NCI-H1417 (cell line): Measurements from ENCODE around the gene FER.
A peak's percentile ranks its signal among the peaks of the same experiment; 100 is the strongest.
"Not testable (repeated sequence)": the region's sequence is repeated elsewhere in the genome, so short reads cannot be mapped to it uniquely, and the experiment has no call there.

Source experiments
- DNase-seq, 3 experiments: peaks; one replicate each; lab custom pipeline; 2025; lab: John Stamatoyannopoulos, UW

Gene FER

DNA sequence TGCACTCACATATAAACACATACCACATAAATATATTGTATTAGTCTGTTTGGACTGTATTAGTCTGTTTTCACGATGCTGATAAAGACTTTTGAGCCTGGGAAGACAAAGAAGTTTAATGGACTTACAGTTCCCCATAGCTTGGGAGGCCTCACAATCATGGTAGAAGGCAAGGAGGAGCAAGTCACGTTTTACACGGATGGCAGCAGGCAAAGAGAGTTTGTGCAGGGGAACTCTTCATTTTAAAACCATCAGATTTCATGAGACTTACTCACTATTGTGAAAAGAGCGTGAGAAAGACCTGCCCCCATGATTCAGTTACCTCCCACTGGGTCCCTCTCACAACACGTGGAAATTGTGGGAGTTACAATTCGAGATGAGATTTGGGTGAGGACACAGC is 133.4 kb downstream of the FER start:
- no peak for DNase-seq

DNA sequence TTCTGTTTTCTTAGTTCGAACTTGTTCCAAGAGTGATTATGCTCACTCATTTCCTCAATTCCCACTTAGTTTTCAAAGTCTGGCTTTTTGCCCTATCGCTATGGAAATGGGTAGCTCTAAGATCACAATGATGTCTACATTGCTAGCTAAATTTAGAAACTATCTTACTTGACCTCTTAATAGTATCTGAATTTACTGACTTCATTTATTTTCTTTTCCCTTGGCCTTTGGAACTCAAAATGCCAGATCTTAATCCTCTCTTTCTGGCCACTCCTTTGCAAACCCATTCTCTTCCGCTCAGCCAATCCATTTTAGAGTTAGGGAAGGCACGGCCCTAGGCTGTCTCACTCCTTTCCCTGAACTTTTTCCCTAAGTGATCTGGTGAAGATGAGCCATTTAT is 137.0 kb downstream of the FER start:
- no peak for DNase-seq

DNA sequence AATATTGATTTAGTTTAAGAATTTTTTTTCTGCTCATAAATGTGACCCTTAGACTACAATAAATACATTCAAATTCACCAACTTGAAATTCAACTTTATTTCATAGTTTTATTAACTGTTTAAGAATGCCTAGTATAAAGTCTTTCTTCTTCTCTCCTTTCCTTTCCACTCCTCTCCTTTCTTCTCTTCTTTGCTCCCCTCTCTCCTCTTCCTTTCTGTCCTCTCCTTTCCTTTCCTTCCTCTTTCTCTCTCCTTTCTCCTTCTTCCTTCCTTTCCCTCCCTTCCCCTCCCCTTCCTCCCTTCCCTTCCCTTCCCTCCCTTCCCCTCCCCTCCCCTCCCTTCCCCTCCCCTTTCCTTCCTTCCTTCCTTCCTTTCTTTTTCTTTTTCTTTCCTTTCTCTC is 150.6 kb downstream of the FER start:
- DNase-seq: no peak

DNA sequence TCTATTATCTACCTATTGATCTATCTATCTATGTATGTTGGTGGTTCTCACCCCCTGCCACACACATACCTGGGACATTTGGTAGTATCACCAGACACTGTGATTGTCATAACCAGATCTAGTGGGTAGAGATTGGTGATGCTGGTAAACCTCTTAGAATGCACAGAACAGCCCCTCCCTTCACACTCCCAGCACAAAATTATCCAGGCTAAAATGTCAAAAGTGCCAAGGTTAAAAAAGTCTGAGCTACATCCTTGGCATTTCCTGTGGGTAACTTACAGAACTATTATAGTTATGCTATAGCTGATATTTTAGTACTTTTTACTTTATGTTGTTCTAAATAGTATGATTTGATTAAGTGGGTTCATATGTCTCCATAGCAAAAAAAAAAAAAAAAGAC is 151.0 kb downstream of the FER start:
- no peak for DNase-seq

DNA sequence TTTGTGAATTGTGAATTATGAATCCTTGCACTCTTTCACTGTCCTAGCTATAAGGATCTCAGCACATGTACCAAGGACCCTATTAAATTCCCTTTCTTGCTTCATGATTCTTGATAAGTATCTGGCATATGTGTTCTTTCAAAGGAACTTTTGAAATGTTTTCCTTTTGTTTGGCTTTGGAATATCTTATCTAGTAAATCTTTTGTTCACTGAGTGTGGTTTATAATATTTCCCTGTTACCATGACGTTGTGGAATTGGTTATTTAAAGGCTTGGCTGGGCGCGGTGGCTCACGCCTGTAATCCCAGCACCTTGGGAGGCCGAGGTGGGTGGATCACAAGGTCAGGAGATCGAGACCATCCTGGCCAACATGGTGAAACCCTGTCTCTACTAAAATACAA is 151.5 kb downstream of the FER start:
- DNase-seq: not testable (repeated sequence)

DNA sequence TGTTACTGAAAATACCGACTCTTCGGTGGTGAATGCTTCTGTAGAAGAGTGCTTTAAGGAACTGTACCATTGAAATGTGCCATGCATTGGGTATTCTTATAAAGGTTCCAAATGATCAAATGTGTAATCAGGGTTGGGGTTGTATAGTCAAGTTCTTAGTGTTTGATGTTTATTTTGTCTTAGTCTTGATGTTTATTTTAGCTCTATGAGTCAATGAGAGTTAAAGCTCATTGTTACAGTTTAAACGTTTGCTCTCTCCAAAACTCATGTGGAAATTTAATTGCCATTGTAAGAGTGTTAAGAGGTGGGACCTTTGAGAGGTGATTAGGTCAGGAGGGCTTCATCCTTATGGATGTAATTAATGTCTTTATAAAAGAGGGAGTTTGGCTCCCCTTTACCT is 153.0 kb downstream of the FER start:
- peak in 1 of 3 experiments; percentile 6 for DNase-seq

DNA sequence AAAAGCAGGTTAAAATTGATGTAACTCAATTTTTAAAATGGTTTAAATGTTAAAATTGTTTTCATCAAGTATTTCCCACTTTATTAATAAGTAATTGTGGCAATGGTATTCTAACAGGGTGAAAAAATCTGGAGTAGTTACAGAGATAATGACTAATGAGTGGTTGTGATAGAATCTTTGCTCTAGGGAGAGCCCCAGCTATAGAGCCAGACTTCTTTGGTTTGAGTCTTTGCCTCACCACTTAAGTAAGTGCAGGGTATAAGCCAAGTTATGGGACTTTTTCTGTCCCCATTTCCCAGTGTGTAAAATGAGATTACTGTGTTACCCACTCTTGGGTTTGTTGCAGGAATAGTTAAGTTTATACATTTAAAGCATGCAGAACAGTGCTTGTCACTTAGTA is 158.1 kb downstream of the FER start:
- no peak for DNase-seq

DNA sequence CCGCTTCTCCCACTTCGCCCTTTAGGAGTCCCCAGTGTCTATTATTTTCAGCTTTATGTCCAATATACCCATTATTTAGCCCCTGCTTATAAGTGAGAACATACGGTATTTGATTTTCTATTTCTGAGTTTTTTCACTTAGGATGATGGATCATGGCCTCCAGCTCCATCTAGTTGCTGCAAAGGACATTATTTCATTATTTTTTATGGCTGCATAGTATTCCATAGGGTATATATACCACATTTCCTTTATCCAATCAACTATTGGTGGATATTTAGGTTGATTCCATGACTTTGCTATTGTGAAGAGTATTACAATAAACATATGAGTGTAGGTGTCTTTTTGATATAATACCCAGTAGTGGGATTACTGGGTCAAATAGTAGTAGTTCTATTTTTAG is 162.9 kb downstream of the FER start:
- DNase-seq: no peak

DNA sequence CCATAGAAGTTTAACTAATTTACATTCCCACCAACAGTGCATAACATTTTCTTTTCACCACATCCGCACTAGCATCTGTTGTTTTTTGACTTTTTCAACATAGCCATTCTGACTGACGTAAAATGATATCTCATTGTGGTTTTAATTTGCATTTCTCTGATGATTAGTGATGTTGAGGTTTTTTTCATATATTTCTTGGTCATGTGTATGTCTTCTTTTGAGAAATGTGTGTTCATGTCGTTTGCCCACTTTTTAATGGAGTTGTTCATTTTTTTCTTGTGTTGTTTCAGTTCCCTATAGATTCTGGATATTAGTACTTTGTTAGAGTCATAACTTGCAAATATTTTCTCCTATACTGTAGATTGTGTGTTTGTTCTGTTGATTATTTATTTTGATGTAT is 163.4 kb downstream of the FER start:
- no peak for DNase-seq

DNA sequence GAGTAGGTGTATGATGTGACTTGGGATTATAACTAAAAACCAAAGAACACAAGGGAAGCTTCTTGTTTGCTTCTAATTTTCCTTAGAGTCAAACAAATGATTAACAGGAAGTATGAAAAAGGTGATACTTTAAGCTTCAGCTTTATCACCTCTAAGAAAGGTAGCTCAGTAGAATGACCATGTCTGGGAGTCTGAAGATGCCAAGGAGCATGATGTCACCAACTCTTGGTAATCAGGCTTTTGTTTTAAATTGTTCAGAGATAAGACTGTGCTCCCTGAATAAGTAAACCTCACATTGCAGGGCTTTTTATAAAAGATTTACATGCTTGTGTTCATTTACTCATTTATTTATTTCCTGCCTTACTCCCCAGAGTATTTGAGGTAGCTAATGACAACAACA is 169.9 kb downstream of the FER start:
- DNase-seq: no peak

DNA sequence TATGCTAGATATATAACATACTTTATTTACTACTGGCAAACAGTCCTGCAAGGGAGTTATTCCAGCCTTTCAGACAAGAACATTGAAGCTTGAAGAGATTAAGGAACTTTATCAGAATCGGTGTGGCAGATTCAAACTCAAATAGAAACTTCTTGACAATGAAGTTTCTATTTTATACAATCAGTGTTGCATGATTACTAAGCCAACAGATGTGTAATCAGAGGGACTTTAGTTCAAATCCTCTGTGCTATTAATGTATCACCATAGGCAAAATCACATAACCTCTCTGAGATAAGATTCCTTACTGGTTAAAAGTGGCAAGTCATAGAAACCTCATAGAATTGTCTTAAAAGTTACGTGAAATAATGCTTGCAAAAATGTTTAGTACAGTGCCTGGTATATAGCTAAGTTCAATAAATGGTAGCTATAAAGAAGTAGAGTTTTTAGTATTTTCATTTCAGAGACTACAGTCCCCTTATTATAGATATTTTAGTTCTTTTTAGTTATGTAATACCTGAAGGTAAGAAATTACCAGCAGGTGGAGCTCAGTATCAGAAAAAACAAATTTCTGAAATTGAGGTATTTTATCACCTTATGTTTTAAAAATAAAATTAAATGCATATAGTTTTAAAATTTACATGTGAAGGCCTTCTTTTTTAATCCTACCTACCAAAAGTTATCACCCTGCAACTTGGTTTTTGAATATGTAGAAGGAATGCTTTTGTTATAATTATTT is 172.1 kb downstream of the FER start:
- no peak for DNase-seq

DNA sequence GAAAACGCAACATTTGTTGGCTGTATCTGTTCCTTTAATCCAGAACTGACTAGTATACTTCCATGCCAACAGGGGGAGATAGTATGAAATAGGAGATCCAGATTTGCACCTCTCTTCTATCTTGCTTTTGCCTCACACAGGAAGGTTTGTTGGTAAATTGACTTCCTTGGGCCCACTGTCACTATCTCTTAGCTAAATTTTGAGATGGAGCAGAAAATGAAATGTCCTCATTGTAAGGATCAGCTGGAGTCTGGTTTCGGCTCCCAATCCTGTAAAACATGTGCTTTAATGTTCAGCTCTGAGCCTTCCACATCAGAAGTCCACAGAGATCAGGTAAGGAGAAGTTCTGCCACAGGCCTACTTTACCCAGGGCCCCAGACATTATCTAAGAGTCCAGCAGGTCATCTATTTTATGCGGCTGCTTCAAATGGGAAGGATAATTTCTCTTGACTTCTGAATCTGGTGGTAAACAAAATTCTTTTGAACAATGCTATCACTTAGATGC is 176.8 kb downstream of the FER start:
- DNase-seq: no peak

DNA sequence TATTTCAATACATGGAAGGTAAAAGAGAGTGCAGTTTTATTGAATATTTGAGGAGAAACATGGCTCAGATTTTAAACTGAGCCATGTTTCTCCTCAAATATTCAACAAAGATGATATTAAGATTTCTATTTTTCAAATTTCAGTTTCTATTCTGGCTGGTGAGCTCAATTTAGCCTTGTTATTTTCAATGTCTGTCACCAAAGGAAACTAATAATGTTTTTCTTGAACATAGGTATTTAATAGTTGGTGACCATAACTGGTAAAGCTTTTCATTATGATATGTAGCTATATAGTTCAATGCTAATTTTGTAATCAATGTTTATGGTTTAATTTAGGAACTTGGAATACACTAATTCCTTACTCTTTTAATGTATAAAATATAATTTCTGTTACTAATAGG is 177.4 kb downstream of the FER start:
- DNase-seq: no peak

DNA sequence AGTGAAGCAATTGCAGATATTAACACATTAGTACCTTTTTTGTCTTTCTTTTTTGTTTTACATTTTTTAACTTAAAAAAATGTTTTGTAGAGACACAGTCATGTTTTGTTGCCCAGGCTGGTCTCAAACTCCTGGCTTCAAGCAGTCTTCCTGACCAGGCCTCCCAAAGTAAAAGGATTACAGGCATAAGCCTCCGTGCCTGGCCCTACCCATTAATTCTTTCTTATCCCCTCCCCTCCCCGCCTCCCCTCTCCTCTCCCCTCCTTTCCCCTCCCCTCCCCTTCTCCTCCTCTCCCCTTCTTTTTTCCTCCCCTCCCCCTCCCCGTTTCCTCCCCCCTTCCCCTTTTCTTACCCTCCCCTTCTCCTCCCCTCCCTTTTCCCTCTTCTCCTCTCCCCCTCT is 182.4 kb downstream of the FER start:
- no peak for DNase-seq

DNA sequence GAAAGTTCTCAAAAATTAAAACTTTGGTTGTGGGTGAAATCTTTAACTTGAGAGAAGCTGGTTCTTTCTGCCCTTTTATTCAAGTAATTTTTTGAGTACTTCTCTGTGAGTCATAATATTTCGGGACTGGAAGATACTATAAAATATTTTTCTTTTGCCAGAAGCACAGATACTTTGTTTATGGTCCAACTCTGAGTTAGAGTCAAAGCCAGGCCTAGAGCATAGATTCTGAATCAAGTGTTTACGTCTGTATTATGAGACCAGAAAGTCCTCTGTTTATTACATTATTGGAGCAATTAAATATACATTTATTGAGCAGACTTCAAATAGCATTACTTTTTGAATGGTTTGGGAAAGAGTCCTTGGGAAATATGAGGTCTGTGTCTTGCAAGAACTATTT is 187.9 kb downstream of the FER start:
- no peak for DNase-seq

DNA sequence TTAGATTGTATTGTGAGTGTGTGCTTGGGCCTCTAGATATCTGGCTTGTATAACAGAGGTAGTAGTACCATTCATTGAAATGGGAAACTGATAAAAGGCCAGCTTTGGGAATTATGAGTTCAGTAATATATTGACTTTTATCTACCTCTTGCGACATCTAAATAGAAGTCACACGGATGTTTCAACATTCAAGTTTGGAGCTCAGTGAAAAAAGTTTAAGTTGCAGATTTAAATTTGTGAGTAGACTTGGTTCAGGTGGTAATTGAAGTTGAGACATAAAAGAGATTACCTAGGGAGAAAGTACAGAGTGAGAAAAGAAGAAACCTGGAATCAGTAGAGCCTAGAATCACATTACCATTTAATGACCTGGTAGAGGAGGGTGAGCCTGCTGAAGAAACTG is 189.5 kb downstream of the FER start:
- DNase-seq: no peak

DNA sequence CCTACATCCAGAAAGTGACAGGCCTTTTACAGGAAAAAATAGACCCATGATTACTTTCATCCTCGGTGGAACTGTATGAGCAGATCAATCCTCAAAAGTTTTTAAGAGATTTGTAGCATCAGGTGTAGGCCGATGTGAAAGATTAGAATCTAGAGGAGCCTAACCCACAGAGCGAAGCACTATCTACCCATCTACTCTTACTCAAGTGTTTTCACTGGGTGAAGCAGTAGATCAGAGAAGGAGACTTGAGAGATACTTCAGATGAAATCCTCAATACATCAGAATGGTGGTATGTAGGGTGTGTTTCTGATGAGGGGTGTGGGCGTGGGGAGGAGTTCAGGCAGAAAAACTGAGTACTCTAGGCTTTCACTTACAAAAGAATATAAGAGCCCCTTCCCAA is 192.8 kb downstream of the FER start:
- DNase-seq: no peak

DNA sequence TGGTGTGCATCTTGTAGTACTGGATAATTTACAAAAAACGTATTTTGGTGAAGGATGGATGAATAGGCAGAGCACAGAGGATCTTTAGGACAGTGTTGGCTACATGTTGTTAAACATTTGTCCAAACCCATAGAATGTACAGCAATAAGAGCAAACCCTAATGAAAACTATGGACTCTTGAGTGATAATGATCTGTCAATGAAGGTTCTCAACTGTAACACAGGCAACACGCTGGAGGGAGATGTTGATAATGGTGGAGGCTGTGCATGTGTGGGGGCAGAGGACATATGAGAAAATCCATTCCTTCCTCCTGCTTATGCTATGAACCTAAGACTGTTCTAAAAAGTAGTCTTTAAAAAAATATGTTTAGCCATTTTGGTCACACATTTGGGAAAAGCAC is 194.0 kb downstream of the FER start:
- no peak for DNase-seq

DNA sequence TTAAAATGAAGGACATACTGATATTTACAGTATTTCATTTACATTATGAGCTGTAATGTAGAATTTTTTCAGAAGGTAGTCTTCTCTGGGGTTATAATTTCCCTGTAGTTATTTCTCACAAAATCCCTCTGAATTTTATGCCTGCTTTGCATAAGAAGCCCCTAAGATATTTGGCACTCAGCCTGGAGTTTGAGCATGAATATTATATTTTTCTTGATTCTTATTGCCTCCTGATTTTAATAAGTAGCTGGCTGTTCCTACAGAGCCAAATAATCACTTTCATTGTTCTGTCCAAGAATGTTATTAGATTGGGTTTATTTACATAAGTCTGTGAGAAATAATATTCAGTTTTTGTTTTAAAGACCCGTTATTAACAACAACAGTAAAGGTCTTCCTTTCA is 195.0 kb downstream of the FER start:
- no peak for DNase-seq

DNA sequence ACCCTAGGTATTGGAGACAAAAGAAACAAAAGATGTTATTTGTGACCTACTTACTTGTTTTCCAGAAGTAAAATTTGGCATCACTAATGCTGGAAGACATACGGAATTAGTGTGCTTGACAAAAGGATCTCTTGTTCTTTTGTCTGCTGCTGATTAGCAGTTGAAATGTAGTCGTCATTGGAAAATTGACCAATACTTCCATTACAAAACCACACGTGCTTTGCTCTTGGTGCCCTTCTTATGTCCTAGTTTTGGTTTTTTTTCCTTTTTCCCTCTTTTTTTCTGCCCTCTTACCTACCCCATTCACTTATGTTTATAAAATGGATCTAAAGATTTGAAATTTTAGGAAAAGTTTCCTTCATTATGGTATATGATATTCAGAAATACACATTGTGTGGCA is 197.4 kb downstream of the FER start:
- DNase-seq: no peak

DNA sequence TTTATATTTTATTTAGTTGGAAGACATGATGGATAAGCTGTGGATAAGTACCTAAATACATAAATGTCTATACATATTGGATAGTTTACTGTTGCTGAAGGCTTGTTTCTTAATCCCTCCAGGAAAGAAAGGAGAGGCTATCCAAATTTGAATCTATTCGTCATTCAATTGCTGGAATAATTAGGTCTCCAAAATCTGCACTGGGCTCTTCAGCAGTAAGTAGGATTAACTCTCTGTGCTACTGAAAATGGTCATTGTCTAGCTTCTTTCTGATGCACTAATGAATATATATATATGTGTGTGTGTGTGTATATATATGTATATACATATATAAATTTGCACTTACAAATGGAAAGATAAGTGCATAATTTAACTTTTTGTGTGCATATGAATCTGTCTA is 198.3 kb downstream of the FER start:
- no peak for DNase-seq

DNA sequence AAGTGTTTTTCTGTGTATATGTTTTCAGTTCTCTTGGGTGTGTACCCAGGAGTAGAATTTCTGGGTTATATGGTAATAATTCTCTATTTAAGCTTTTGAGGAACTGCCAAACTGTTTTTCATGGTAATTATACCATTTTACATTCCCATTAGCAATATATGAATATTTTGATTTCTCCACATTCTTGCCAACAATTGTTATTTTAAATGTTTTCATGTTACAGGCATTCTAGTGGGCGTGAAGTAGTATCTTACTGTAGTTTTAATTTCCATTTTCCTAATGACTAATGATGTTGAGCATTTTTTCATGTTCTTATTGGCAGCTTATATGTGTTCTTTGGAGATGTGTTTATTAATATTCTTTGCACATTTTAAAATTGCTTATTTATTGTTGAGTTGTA is 199.5 kb downstream of the FER start:
- DNase-seq: no peak

DNA sequence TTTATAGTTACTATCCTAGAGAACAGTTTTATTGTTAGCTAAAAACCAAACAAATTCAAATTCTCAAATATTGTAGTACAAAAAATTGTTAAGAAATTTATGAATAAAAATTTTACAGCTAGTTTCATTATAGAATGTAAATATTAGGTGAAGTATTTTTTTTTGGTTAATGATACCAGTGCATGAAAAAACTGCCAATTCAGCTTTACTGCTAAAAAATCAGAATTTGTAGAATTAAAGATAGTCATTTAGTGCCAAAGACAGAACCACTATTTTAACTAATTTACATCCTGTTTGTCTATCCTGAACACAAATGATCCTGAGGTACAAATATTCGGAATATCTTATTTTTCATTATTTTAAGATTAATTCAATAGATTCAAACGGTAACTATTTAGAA is 202.6 kb downstream of the FER start:
- no peak for DNase-seq

DNA sequence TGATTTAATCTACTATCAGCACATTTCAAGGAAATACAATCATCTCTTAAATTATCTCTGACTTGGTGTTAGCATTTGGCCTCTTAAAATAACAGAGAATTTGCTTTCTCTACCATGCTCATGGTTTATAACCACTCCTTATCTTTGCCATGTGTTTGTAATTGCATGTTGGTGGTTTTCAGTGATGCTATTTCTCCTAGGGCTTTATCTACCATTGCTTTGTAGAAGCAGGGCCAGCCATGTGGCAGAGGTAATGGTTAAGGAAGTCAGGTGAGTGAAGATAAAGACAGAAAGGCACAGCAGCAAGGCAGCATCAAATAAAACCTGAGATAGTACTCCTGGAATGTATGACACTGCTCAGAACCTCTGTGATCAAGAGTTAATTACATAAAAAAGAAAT is 206.2 kb downstream of the FER start:
- no peak for DNase-seq

DNA sequence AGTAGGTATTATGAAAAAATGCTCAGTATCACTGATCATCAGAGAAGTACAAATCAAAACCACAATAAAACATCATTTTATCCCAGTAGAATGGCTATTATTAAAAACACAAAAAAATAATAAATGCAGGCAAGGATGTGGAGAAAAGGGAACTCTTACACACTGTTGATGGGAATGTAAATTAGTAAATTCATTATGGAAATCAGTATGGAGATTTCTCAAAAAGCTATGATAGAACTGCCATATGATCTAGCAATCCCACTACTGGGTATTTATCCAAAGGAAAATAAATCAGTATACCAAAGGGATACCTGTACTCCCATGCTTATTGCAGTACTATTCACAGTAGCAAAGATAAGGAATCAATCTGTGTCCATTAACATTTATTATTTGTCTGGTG is 209.6 kb downstream of the FER start:
- DNase-seq: no peak
